IPS DF 4.7 (cell line): ENCODE measurements around the gene SEC14L2.
"Not testable (repeated sequence)": the region's sequence is repeated elsewhere in the genome, so short reads cannot be mapped to it uniquely, and the experiment has no call there.

Source experiments
- DNase-seq: peaks from one replicate; pipeline ENCODE4 v3.0.0-alpha.2; 2013; ENCODE audit warnings: low spot score; ENCODE audit errors: extremely low read depth

SEC14L2 gene

GRCh38 chr22:30455075-30455840 is 58.4 kb downstream of the SEC14L2 start:
- DNase-seq: no peak

GRCh38 chr22:30457981-30458380 is 61.2 kb downstream of the SEC14L2 start:
- no peak for DNase-seq

- DNase-seq: no peak
These were observed 62.6 kb downstream of the SEC14L2 start for GRCh38 chr22:30459181-30460052.

- no peak for DNase-seq
These were observed 63.3 kb downstream of the SEC14L2 start for GRCh38 chr22:30460147-30460546.

- not testable (repeated sequence) for DNase-seq
These were observed 63.7 kb downstream of the SEC14L2 start for GRCh38 chr22:30460555-30460954.

- no peak for DNase-seq
These were observed 72.3 kb downstream of the SEC14L2 start for GRCh38 chr22:30469165-30469564.

GRCh38 chr22:30470655-30471054 is 73.8 kb downstream of the SEC14L2 start:
- DNase-seq: no peak

- DNase-seq: no peak
These were observed 74.9 kb downstream of the SEC14L2 start, which contains the start of gene SEC14L3 for GRCh38 chr22:30471616-30472318. Gene SEC14L3 (minus strand): TSS chr22:30472017. CDS start chr22:30471958, 59 bp downstream.

GRCh38 chr22:30472994-30473720 is 76.3 kb downstream of the SEC14L2 start:
- DNase-seq: no peak

- DNase-seq: no peak
These were observed 77.3 kb downstream of the SEC14L2 start for GRCh38 chr22:30474121-30474520.
